RPMI8226 (cell line): ENCODE measurements around the gene CCDC181.
A peak's percentile ranks its signal among the peaks of the same experiment; 100 is the strongest.

Source experiments
- DNase-seq: peaks from one replicate; pipeline ENCODE4 v3.0.0-alpha.2; 2015

CCDC181 gene

GRCh38 chr1:169392406-169392805 is 34.9 kb downstream of the CCDC181 start:
- DNase-seq, result no peak

GRCh38 chr1:169390303-169390702 is 37.0 kb downstream of the CCDC181 start:
- DNase-seq, result no peak

- no peak for DNase-seq
These were observed 39.9 kb downstream of the CCDC181 start for GRCh38 chr1:169387399-169387798.

- DNase-seq, result no peak
These were observed 43.8 kb downstream of the CCDC181 start for GRCh38 chr1:169383449-169383848.

GRCh38 chr1:169381162-169381561 is 46.1 kb downstream of the CCDC181 start:
- DNase-seq, result no peak

- DNase-seq, result no peak
These were observed 55.9 kb downstream of the CCDC181 start for GRCh38 chr1:169371404-169371803.

- DNase-seq, result peak; percentile 58
These were observed 58.9 kb downstream of the CCDC181 start for GRCh38 chr1:169368406-169368769.

GRCh38 chr1:169367686-169368405 is 59.4 kb downstream of the CCDC181 start, which contains the start of the genes BLZF1 and NME7:
Gene BLZF1, plus strand, starts transcription at chr1:169368195. Its CDS starts 1,328 bp downstream, at chr1:169369523.
Gene NME7, minus strand, starts transcription at chr1:169367797. Its CDS starts 87 bp downstream, at chr1:169367710.
- DNase-seq, result peak; percentile 99

- no peak for DNase-seq
These were observed 60.1 kb downstream of the CCDC181 start for GRCh38 chr1:169367096-169367685.

GRCh38 chr1:169364948-169365347 is 62.3 kb downstream of the CCDC181 start:
- no peak for DNase-seq

- no peak for DNase-seq
These were observed 64.1 kb downstream of the CCDC181 start for GRCh38 chr1:169363046-169363730.

GRCh38 chr1:169361281-169361680 is 66.0 kb downstream of the CCDC181 start:
- DNase-seq, result no peak

GRCh38 chr1:169360415-169360814 is 66.9 kb downstream of the CCDC181 start:
- DNase-seq, result no peak

GRCh38 chr1:169348383-169349036 is 78.8 kb downstream of the CCDC181 start:
- peak; percentile 64 for DNase-seq

GRCh38 chr1:169347688-169348382 is 79.4 kb downstream of the CCDC181 start:
- DNase-seq, result no peak

GRCh38 chr1:169346036-169346589 is 81.2 kb downstream of the CCDC181 start:
- no peak for DNase-seq

- no peak for DNase-seq
These were observed 81.8 kb downstream of the CCDC181 start for GRCh38 chr1:169345511-169345910.
